ENCODE results near the gene MED13L. TPM values are rescaled to one million over a fixed set of nuclear protein-coding genes. Genes with fewer than 3 reads are reported as not detected.

The MED13L gene
- total and polyA plus RNA-seq, 4 donors: 7.9 to 94.0 (median 37.7) TPM

DNA sequence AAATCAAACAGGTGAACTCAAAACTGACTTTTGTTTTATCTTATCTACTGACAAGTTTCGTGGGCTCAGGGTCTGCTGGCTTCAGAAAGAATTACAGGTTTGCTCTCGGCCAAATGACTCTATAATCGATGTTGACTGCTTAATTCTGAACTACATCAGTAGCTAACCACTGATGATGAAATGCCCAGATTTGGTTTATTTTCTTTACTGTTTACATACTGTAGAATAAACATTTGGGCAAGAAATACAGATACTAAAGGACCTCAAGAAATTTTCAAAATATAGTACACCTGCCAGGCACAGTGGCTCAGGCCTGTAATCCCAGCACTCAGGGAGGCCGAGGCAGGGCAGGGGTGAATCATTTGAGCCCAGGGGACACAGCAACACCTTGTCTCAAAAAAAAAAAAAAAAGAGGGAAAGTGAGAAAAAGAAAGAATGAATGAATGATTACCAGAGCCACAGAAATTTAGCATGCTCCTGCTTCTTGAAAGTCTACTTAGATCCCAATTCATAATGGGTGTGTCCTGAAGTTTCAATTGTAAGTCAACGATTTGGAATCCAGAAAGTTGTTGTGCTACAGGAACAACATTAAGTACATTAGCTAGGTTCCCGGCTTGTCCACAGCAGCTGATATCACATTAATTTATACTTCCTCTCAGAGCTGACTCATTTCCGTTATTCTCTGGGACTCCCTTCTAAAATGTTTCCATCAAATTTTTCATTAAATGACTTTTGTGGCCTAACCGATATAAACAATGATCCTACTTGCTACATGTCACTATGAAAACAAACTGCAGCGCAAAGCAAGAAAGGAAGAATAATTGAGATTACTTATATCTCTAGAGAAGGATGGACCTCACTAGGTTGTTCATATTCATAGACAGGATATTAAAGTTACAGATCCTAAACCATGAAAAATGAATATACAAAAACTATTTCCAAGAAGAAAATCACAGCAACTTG is 134.3 kb downstream of the MED13L start:
- WGBS: 53% methylated on average over 9 of the region's 9 CpGs
- Histone ChIP-seq H3K27ac (ENCODE audit: low read depth in 1 of 2, low read length in 2 of 2) (peak overlapping the region in 1 of 2 donors; percentile 47), H3K9ac (ENCODE audit: low read depth in 1 of 2, low read length in 2 of 2) (no peak overlapping the region), H3K27me3 (ENCODE audit: control insufficient read depth in 4 of 4, insufficient read depth in 4 of 4, low read length in 3 of 4) (no peaks in the 10 kb centered on the region), H3K4me1 (ENCODE audit: control insufficient read depth in 4 of 4, insufficient read depth in 4 of 4, low read length in 3 of 4) (peaks cover 11 to 32% (median 24%) of the 10 kb centered on the region in 4 donors), H3K4me3 (ENCODE audit: low read depth in 1 of 3, low read length in 3 of 3) (no peak overlapping the region), H3K36me3 (ENCODE audit: control insufficient read depth in 4 of 4, insufficient read depth in 3 of 4, low read depth in 1 of 4, low read length in 3 of 4) (no peaks in the 10 kb centered on the region), H3K9me3 (ENCODE audit: control insufficient read depth in 4 of 4, low read length in 3 of 4) (no peaks in the 10 kb centered on the region)
- TF ChIP-seq ATF3 (IDR thresholded peaks at IDR 0.05) (peak; percentile 27), RAD21 (IDR thresholded peaks at IDR 0.05) (no peak), MAX (IDR thresholded peaks at IDR 0.05) (no peak), JUND (IDR thresholded peaks at IDR 0.05) (peak in 1 of 2 donors; percentile 21)
- DNase-seq (ENCODE audit: low spot score): no peak

DNA sequence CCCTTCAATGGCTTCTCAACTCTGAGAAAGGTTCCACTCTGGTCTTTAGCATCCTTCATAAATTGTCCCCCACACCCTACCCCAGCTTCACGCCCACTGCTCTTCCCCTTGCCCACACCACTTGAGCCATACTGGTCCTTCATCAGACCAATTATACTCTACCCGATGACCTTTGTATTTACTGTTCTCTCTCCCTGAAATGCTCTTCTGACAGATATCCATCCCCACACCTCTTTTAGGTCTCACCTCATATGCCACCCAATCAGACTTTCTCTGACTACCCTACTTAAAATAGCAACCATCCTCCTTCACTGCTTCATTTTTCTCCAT is 135.7 kb downstream of the MED13L start:
- H3K9ac ChIP-seq (ENCODE audit: low read depth in 1 of 2, low read length in 2 of 2): no peak overlapping the region
- no peak for DNase-seq (ENCODE audit: low spot score)
- H3K4me1 ChIP-seq (ENCODE audit: control insufficient read depth in 4 of 4, insufficient read depth in 4 of 4, low read length in 3 of 4): peaks cover 11 to 32% (median 24%) of the 10 kb centered on the region in 4 donors
- H3K36me3 ChIP-seq (ENCODE audit: control insufficient read depth in 4 of 4, insufficient read depth in 3 of 4, low read depth in 1 of 4, low read length in 3 of 4): no peaks in the 10 kb centered on the region
- H3K9me3 ChIP-seq (ENCODE audit: control insufficient read depth in 4 of 4, low read length in 3 of 4): no peaks in the 10 kb centered on the region
- no peak overlapping the region for H3K4me3 ChIP-seq (ENCODE audit: low read depth in 1 of 3, low read length in 3 of 3)
- H3K27ac ChIP-seq (ENCODE audit: low read depth in 1 of 2, low read length in 2 of 2): no peak overlapping the region
- TF ChIP-seq JUND (IDR thresholded peaks at IDR 0.05) (no peak), REST (IDR thresholded peaks at IDR 0.05) (no peak), CTCF (IDR thresholded peaks at IDR 0.05; ENCODE audit: low read depth, low read length, missing input control) (no peak), EGR1 (IDR thresholded peaks at IDR 0.05; ENCODE audit: low read depth in 2 of 2) (no peak), HNF4A (conservative IDR thresholded peaks at IDR 0.05) (no peak), FOXA1 (IDR thresholded peaks at IDR 0.05) (no peak), HNF4G (IDR thresholded peaks at IDR 0.05) (no peak), GABPA (IDR thresholded peaks at IDR 0.05 in 1 of 2, conservative IDR thresholded peaks at IDR 0.05 in 1 of 2) (no peak), ZBTB33 (IDR thresholded peaks at IDR 0.05) (no peak), ATF3 (IDR thresholded peaks at IDR 0.05) (no peak), YY1 (IDR thresholded peaks at IDR 0.05) (no peak), RAD21 (IDR thresholded peaks at IDR 0.05) (no peak), MAX (IDR thresholded peaks at IDR 0.05) (no peak), SP1 (IDR thresholded peaks at IDR 0.05) (no peak), RXRA (IDR thresholded peaks at IDR 0.05) (no peak), NR2F2 (IDR thresholded peaks at IDR 0.05) (no peak), TAF1 (conservative IDR thresholded peaks at IDR 0.05) (no peak), FOXA2 (IDR thresholded peaks at IDR 0.05) (no peak)
- H3K27me3 ChIP-seq (ENCODE audit: control insufficient read depth in 4 of 4, insufficient read depth in 4 of 4, low read length in 3 of 4): no peaks in the 10 kb centered on the region
- WGBS: 79% methylated on average over 2 of the region's 2 CpGs
